GM12878 (cell line): ENCODE results near the gene OR4F15. TPM values are rescaled to one million over a fixed set of nuclear protein-coding genes. Genes with fewer than 3 reads are reported as not detected.
"Not testable (repeated sequence)": the region's sequence is repeated elsewhere in the genome, so short reads cannot be mapped to it uniquely, and the experiment has no call there.

Source experiments
- ATAC-seq: fragments of 200-7000 bp; cut with Tn5 transposase; 3 replicates; pipeline ENCODE4 v1.9.1; 2020; ENCODE audit warnings: mild to moderate bottlenecking, moderate library complexity
- BruUV-seq: library from RNA; stranded (reverse); fragments of 400-500 nt; replicated peaks from 2 replicates; lab custom pipeline; 2021; lab: Mats Ljungman, UMichigan
- CTCF ChIA-PET: fragments of 300-600 bp; sonication (Branson Sonifier 250); formaldehyde crosslinking; extraction: SDS; loops from one replicate; lab custom pipeline; 2021; ENCODE audit warnings: inconsistent platforms; lab: Yijun Ruan, JAX
- POLR2A ChIA-PET: fragments of 350-600 bp; formaldehyde crosslinking; extraction: SDS; loops from one replicate; lab custom pipeline; 2021; ENCODE audit warnings: inconsistent platforms; lab: Charles Lee
- RAD21 ChIA-PET: fragments of 300-600 bp; sonication (Branson Sonifier 250); formaldehyde crosslinking; loops from one replicate; lab custom pipeline; 2023; ENCODE audit warnings: antibody characterized with exemption; ENCODE audit not compliant: unreplicated experiment; lab: Charles Lee
- SMC1A ChIA-PET: fragments of 300-600 bp; sonication (Branson Sonifier 250); formaldehyde crosslinking; loops from one replicate; lab custom pipeline; 2023; ENCODE audit not compliant: unreplicated experiment, uncharacterized antibody; lab: Charles Lee
- DNase-seq: peaks from one replicate; pipeline ENCODE4 v3.0.0-alpha.2; 2011; ENCODE audit warnings: low read depth, low spot score
- FAIRE-seq: peaks from 3 replicates; lab custom pipeline; 2011; peaks lifted over from hg19 to GRCh38; lab: Jason Lieb, UNC
- H2AFZ ChIP-seq: 2 replicates; pipeline ENCODE4 v1.6.0; 2011; ENCODE audit warnings: low read depth, low read length, control low read depth; ENCODE audit not compliant: control insufficient read depth
- H3K27ac ChIP-seq: 2 replicates; pipeline ENCODE4 v1.5.1; 2011; ENCODE audit warnings: control low read depth; ENCODE audit not compliant: control insufficient read depth, insufficient read depth
- H3K27me3 ChIP-seq, 2 experiments: replicated peaks in 1 of 2; 2 replicates each; pipeline versions ENCODE4 v1.6.0 to v1.6.1; 2011; ENCODE audit warnings: low read length in 1 of 2; ENCODE audit not compliant: control insufficient read depth in 2 of 2, insufficient read depth in 2 of 2
- H3K36me3 ChIP-seq, 2 experiments: 2 replicates each; pipeline ENCODE4 v1.5.1; 2011; ENCODE audit warnings: low read length in 1 of 2; ENCODE audit not compliant: control insufficient read depth in 2 of 2, insufficient read depth in 2 of 2
- H3K4me1 ChIP-seq: 2 replicates; pipeline ENCODE4 v1.6.1; 2011; ENCODE audit warnings: mild to moderate bottlenecking, low read length, moderate library complexity, mixed read lengths; ENCODE audit not compliant: control insufficient read depth, insufficient read depth
- H3K4me2 ChIP-seq: 2 replicates; pipeline ENCODE4 v1.6.0; 2011; ENCODE audit warnings: control low read depth; ENCODE audit not compliant: control insufficient read depth, insufficient read depth
- H3K4me3 ChIP-seq: fragments of 200-600 bp; sonication (generic); 2 replicates; pipeline ENCODE4 v1.5.1; 2016
- H3K79me2 ChIP-seq: 2 replicates; pipeline ENCODE4 v1.6.0; 2011; ENCODE audit warnings: low read length; ENCODE audit not compliant: control insufficient read depth, insufficient read depth
- H3K9ac ChIP-seq: 2 replicates; pipeline ENCODE4 v1.8.0; 2011; ENCODE audit warnings: low read length, control low read depth, mixed read lengths; ENCODE audit not compliant: control insufficient read depth, insufficient read depth
- H3K9me3 ChIP-seq: replicated peaks from 3 replicates; pipeline ENCODE4 v1.5.1; 2011; ENCODE audit warnings: mild to moderate bottlenecking, low read length; ENCODE audit not compliant: control insufficient read depth, insufficient read depth
- H4K20me1 ChIP-seq: 2 replicates; pipeline ENCODE4 v1.6.0; 2011; ENCODE audit not compliant: control insufficient read depth, insufficient read depth
- JUNB ChIP-seq: IDR thresholded peaks from 2 replicates; pipeline ENCODE4 v1.6.1; 2016; ENCODE audit warnings: antibody characterized with exemption, mild to moderate bottlenecking
- TCF7 ChIP-seq: IDR thresholded peaks from 2 replicates; pipeline ENCODE4 v1.6.1; 2014; ENCODE audit warnings: antibody characterized with exemption, borderline replicate concordance
- WGBS: methylation state at CpG from one replicate; pipeline ENCODE4 v1.1.6; 2016; ENCODE audit warnings: low lambda C conversion rate; ENCODE audit not compliant: insufficient replicate concordance, insufficient coverage; ENCODE audit errors: missing lambda C conversion rate; 5-methylcytosine and 5-hydroxymethylcytosine counted together
- in situ Hi-C: fragments of 300-500 bp; cut with MboI; formaldehyde crosslinking; loops from 9 replicates; pipeline ENCODE4 v1.14.3; 2018; ENCODE audit warnings: mixed read lengths
- intact Hi-C: fragments of 100-400 bp; cut with micrococcal nuclease; formaldehyde crosslinking; loops from one replicate; pipeline ENCODE4 v1.14.2; 2022; ENCODE audit not compliant: unreplicated experiment
- polyA plus RNA-seq, 11 experiments: library from polyadenylated mRNA; depleted of rRNA in 4 of 11; unstranded in 6 of 11; stranded (reverse) in 5 of 11; fragments of >200 nt; fragmentation: Nextera tagmentation in 4 of 11; fragmentation: Illumina TruSeq in 1 of 11; extraction: Ambion mirVana in 4 of 11; extraction: Trizol in 1 of 11; gene quantifications; 1 replicate in 1 of 11; 2 replicates in 10 of 11; pipeline versions ENCODE4 v1.2.1 to v1.2.3, GENCODE V29; 2011 to 2016; ENCODE audit warnings: inconsistent platforms in 2 of 11, missing spikeins in 2 of 11, low read depth in 1 of 11
- total RNA-seq, 4 experiments: library from RNA; depleted of rRNA in 3 of 4; stranded (reverse); fragments of >200 nt in 3 of 4; fragmentation: Illumina TruSeq in 1 of 4; extraction: Trizol in 1 of 4; gene quantifications; 2 replicates each; pipeline versions ENCODE4 v1.2.1 to v1.2.3, GENCODE V29; 2013 to 2021

Gene OR4F15
- total and polyA plus RNA-seq, 10 of the 15 experiments (the other 5 are each of a cell fraction or from before 2014, with no cell fraction given), result not detected

DNA sequence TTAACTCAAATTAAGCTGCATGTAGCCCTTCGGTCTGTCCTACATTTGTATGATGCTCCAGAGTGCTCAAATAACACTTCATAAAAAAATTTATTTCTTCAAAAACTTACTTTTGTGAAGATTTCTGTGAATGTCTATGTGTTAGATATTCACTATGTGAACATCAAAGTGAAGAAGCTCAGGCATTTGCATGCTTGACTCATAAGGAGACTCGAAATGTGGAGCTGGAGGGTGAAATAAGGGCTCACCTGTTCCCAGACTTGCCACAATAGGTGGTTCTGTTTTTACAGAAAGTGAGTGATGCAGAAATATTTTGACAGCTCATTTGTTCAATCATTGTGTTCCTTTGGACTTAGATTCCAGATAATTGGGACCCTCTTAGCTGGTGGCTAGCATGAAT lies 25.6 kb upstream of the OR4F15 start:
- H3K27ac ChIP-seq, in situ Hi-C loops, H4K20me1 ChIP-seq, H2AFZ ChIP-seq, SMC1A ChIA-PET, H3K36me3 ChIP-seq, FAIRE-seq, DNase-seq, H3K4me2 ChIP-seq, H3K79me2 ChIP-seq, RAD21 ChIA-PET, BruUV-seq: not testable (repeated sequence)
- peak; percentile 47 for ATAC-seq
- TF ChIP-seq TCF7 (peak; percentile 42; the same call in 1 of the 2 replicates), JUNB (peak; percentile 49)
- TF ChIP-seq, all 136 proteins: peak for 2; not testable (repeated sequence) for 134
- CTCF ChIA-PET, intact Hi-C loops, H3K9ac ChIP-seq, H3K9me3 ChIP-seq, H3K4me1 ChIP-seq, POLR2A ChIA-PET, H3K27me3 ChIP-seq, H3K4me3 ChIP-seq: not testable (repeated sequence)
- WGBS, result 14% methylated on average over 2 of the region's 2 CpGs

DNA sequence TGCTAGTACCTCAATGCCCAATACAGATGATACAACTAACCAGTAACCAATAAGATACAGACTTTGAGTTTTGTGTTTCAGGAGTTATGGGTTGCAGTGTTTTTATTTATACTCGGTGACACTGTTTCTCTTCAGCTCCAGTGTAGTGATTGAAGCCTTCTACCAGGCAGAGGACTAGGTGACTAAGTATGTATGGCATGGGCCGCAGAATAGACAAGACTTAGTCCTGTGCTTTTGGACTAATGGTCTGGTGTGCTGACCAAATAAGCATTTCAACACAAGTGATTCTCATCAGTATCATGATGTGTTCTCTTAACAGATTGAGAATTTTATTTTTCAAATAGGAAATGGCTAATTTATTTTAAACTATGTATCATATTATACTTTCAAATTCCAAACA lies 24.0 kb upstream of the OR4F15 start:
- H3K27ac ChIP-seq, SMC1A ChIA-PET, H3K27me3 ChIP-seq, H3K4me2 ChIP-seq, H3K4me3 ChIP-seq, H4K20me1 ChIP-seq, in situ Hi-C loops, RAD21 ChIA-PET, H3K36me3 ChIP-seq, H3K9ac ChIP-seq, H3K79me2 ChIP-seq, H3K9me3 ChIP-seq, H3K4me1 ChIP-seq, BruUV-seq, intact Hi-C loops, FAIRE-seq, H2AFZ ChIP-seq, CTCF ChIA-PET, DNase-seq, ATAC-seq: not testable (repeated sequence)
- 60% methylated on average over 2 of the region's 2 CpGs for WGBS
- POLR2A ChIA-PET, result interaction anchor here (1.0 kb wide), 1 partner anchor 20 kb away, joined by 3 read pairs; no protein-coding TSS in a partner anchor

DNA sequence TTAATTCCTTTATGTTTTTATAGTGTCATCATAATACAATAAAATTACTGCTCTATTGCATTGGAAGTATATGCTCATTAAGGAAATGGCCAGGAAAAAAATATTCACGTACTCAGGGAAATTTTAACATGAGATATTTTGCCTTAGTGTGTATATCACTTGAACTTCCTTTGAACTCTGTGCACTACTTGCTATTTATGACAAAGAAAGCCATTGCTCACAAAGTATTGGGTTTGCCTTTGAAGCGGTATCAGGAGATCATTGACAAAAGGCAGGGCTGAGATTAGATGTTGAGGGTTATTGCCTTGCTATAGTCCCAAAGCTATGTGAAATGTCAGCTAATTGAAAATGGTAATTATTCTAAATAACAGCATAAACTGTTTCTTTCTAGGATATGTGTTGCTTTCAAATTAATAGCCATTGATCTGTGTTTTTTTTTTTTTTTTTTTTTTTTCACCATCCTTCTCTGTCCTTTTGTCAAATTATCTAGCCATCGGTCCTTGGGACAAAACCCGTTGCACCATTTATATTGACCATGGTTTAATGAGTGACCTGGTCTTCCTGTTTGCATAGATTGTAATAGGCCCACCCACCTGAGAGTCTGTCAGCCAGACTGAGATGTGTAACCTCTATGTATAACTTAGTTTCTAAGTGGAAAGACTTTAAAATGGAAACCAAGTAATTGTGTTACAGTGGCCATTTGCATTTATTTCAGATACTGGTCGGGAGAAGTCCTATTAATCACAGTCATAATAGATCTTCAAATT lies 23.3 kb upstream of the OR4F15 start:
- DNase-seq, SMC1A ChIA-PET, intact Hi-C loops: not testable (repeated sequence)

More for the DNA sequence above, 23.3 kb upstream of the OR4F15 start:
- H3K4me2 ChIP-seq, in situ Hi-C loops, FAIRE-seq, H3K27me3 ChIP-seq, H3K4me3 ChIP-seq, H3K36me3 ChIP-seq, ATAC-seq, H3K9ac ChIP-seq, BruUV-seq, H2AFZ ChIP-seq, H3K27ac ChIP-seq, H3K9me3 ChIP-seq, H3K79me2 ChIP-seq, H4K20me1 ChIP-seq, H3K4me1 ChIP-seq, CTCF ChIA-PET, RAD21 ChIA-PET: not testable (repeated sequence)
- WGBS, result 18% methylated on average over 2 of the region's 5 CpGs
- POLR2A ChIA-PET, result interaction anchor here (1.0 kb wide), 1 partner anchor 20 kb away, joined by 3 read pairs; no protein-coding TSS in a partner anchor
